CD8-positive, alpha-beta memory T cell (primary cell): ENCODE results near the gene OR6C75. TPM values are rescaled to one million over a fixed set of nuclear protein-coding genes. Genes with fewer than 3 reads are reported as not detected.
"Not testable (repeated sequence)": the region's sequence is repeated elsewhere in the genome, so short reads cannot be mapped to it uniquely, and the experiment has no call there.

Experiments used
- CTCF ChIA-PET: fragments of 350-600 bp; sonication (Branson Sonifier 250); formaldehyde crosslinking; loops from one replicate; lab custom pipeline; 2021; ENCODE audit warnings: antibody characterized with exemption; lab: Charles Lee
- POLR2A ChIA-PET: fragments of 350-600 bp; sonication (Branson Sonifier 250); formaldehyde crosslinking; loops from one replicate; lab custom pipeline; 2021; ENCODE audit warnings: antibody characterized with exemption; lab: Charles Lee
- DNase-seq, 5 donors: peaks; one replicate each; pipeline versions ENCODE4 v3.0.0 to v3.0.0-alpha.2; 2020 to 2022; ENCODE audit warnings: mixed read lengths in 1 of 5
- H3K27ac ChIP-seq: one replicate; pipeline ENCODE4 v1.7.0; 2013; ENCODE audit warnings: low read depth, mild to moderate bottlenecking, low read length, moderate library complexity
- H3K27me3 ChIP-seq: 2 replicates; pipeline ENCODE4 v1.7.0; 2013; ENCODE audit warnings: low read length, mild to moderate bottlenecking; ENCODE audit not compliant: insufficient read depth, poor library complexity, severe bottlenecking
- H3K36me3 ChIP-seq: 2 replicates; pipeline ENCODE4 v1.7.0; 2013; ENCODE audit warnings: mild to moderate bottlenecking, low read length, moderate library complexity; ENCODE audit not compliant: insufficient read depth
- H3K4me1 ChIP-seq: 2 replicates; pipeline ENCODE4 v1.7.0; 2013; ENCODE audit warnings: mild to moderate bottlenecking, low read length, moderate library complexity; ENCODE audit not compliant: insufficient read depth
- H3K4me3 ChIP-seq: 2 replicates; pipeline ENCODE4 v1.7.0; 2013; ENCODE audit warnings: mild to moderate bottlenecking, low read length
- H3K9me3 ChIP-seq: 2 replicates; pipeline ENCODE4 v1.7.0; 2013; ENCODE audit warnings: mild to moderate bottlenecking, low read length
- H3K27ac Mint-ChIP-seq, 8 donors: one replicate each; pipeline ENCODE4 v1.8.0; 2020 to 2021; ENCODE audit warnings: mixed read lengths in 8 of 8, mild to moderate bottlenecking in 6 of 8, inconsistent platforms in 3 of 8, moderate library complexity in 3 of 8
- H3K27me3 Mint-ChIP-seq, 2 donors: one replicate each; pipeline ENCODE4 v1.8.0; 2020 to 2021; ENCODE audit warnings: mixed read lengths in 2 of 2, mild to moderate bottlenecking in 1 of 2, moderate library complexity in 1 of 2
- H3K36me3 Mint-ChIP-seq, 3 donors: one replicate each; pipeline ENCODE4 v1.8.0; 2020 to 2021; ENCODE audit warnings: mixed read lengths in 3 of 3, inconsistent platforms in 1 of 3, mild to moderate bottlenecking in 1 of 3
- H3K4me1 Mint-ChIP-seq, 3 donors: one replicate each; pipeline ENCODE4 v1.8.0; 2020 to 2021; ENCODE audit warnings: mixed read lengths in 3 of 3, inconsistent platforms in 1 of 3, mild to moderate bottlenecking in 1 of 3
- H3K4me3 Mint-ChIP-seq, 7 donors: one replicate each; pipeline ENCODE4 v1.8.0; 2020 to 2021; ENCODE audit warnings: mixed read lengths in 7 of 7, mild to moderate bottlenecking in 6 of 7, moderate library complexity in 4 of 7, inconsistent platforms in 2 of 7
- H3K9me3 Mint-ChIP-seq, 5 donors: one replicate each; pipeline ENCODE4 v1.8.0; 2020 to 2022; ENCODE audit warnings: mixed read lengths in 5 of 5, mild to moderate bottlenecking in 3 of 5, moderate library complexity in 2 of 5, inconsistent platforms in 1 of 5
- polyA plus RNA-seq: library from polyadenylated mRNA; unstranded; fragments of 300-500 nt; fragmentation: Illumina TruSeq; gene quantifications from one replicate; pipeline ENCODE4 v1.2.3, GENCODE V29; 2021
- total RNA-seq, 2 experiments: library from RNA; stranded (reverse); gene quantifications; one replicate each; pipeline ENCODE4 v1.2.3, GENCODE V29; 2021

OR6C75 gene
- total and polyA plus RNA-seq, 3 experiments from 2014 or later: not detected

- H3K4me1 ChIP-seq: no peaks in the 10 kb centered on the region
- H3K4me3 ChIP-seq: no peak overlapping the region
- Mint-ChIP-seq H3K4me1 (no peaks in the 10 kb centered on the region), H3K9me3 (peaks cover 0 to 2% (median 0%) of the 10 kb centered on the region in 5 donors), H3K27ac (no peak overlapping the region), H3K27me3 (peaks cover 2 to 22% of the 10 kb centered on the region in 2 donors), H3K4me3 (no peak overlapping the region), H3K36me3 (no peaks in the 10 kb centered on the region)
- H3K27ac ChIP-seq: no peak overlapping the region
- H3K27me3 ChIP-seq: no peaks in the 10 kb centered on the region
- H3K36me3 ChIP-seq: no peaks in the 10 kb centered on the region
- no peak for DNase-seq
- no peaks in the 10 kb centered on the region for H3K9me3 ChIP-seq
- ChIA-PET CTCF (no interaction called here), POLR2A (no interaction called here)
Measured at GRCh38 chr12:55372521-55372920, 9.7 kb downstream of the OR6C75 start.

GRCh38 chr12:55385891-55386290, 23.1 kb downstream of the OR6C75 start:
- H3K4me1 Mint-ChIP-seq: no peaks in the 10 kb centered on the region
- Histone ChIP-seq H3K4me1 (no peaks in the 10 kb centered on the region), H3K36me3 (no peaks in the 10 kb centered on the region), H3K4me3 (no peak overlapping the region), H3K27ac (no peak overlapping the region), H3K9me3 (no peaks in the 10 kb centered on the region), H3K27me3 (no peaks in the 10 kb centered on the region)
- H3K4me3 Mint-ChIP-seq: no peak overlapping the region
- H3K27me3 Mint-ChIP-seq: peaks cover 6 to 27% of the 10 kb centered on the region in 2 donors
- no peaks in the 10 kb centered on the region for H3K9me3 Mint-ChIP-seq
- DNase-seq: no peak
- H3K27ac Mint-ChIP-seq: peak overlapping the region in 1 of 8 donors; percentile 15
- ChIA-PET POLR2A (no interaction called here), CTCF (no interaction called here)
- no peaks in the 10 kb centered on the region for H3K36me3 Mint-ChIP-seq

- Mint-ChIP-seq H3K9me3 (no peaks in the 10 kb centered on the region), H3K27ac (no peak overlapping the region), H3K4me1 (no peaks in the 10 kb centered on the region), H3K36me3 (no peaks in the 10 kb centered on the region), H3K4me3 (no peak overlapping the region), H3K27me3 (peaks cover 12 to 35% of the 10 kb centered on the region in 2 donors)
- ChIA-PET POLR2A (no interaction called here), CTCF (no interaction called here)
- Histone ChIP-seq H3K4me3 (no peak overlapping the region), H3K9me3 (no peaks in the 10 kb centered on the region), H3K27ac (no peak overlapping the region), H3K36me3 (no peaks in the 10 kb centered on the region), H3K4me1 (no peaks in the 10 kb centered on the region), H3K27me3 (no peaks in the 10 kb centered on the region)
- DNase-seq: no peak
Measured at GRCh38 chr12:55392032-55392795, 29.4 kb downstream of the OR6C75 start.

- Histone ChIP-seq H3K4me1 (no peaks in the 10 kb centered on the region), H3K36me3 (no peaks in the 10 kb centered on the region), H3K27me3 (no peaks in the 10 kb centered on the region), H3K27ac (no peak overlapping the region), H3K4me3 (no peak overlapping the region), H3K9me3 (no peaks in the 10 kb centered on the region)
- Mint-ChIP-seq H3K27me3 (peaks cover 15 to 37% of the 10 kb centered on the region in 2 donors), H3K27ac (no peak overlapping the region), H3K36me3 (no peaks in the 10 kb centered on the region), H3K9me3 (no peaks in the 10 kb centered on the region), H3K4me3 (no peak overlapping the region), H3K4me1 (no peaks in the 10 kb centered on the region)
- ChIA-PET POLR2A (no interaction called here), CTCF (no interaction called here)
- no peak for DNase-seq
Measured at GRCh38 chr12:55396326-55396725, 33.6 kb downstream of the OR6C75 start.

- Mint-ChIP-seq H3K9me3 (no peaks in the 10 kb centered on the region), H3K27ac (no peak within 1 kb of the TSS), H3K27me3 (peaks cover 12 to 34% of the 10 kb centered on the region in 2 donors), H3K36me3 (no peaks in the 10 kb centered on the region), H3K4me1 (no peaks in the 10 kb centered on the region), H3K4me3 (no peak within 1 kb of the TSS)
- POLR2A ChIA-PET: no interaction called here
- CTCF ChIA-PET: no interaction called here
- no peaks in the 10 kb centered on the region for H3K27me3 ChIP-seq
- no peak within 1 kb of the TSS for H3K27ac ChIP-seq
- no peaks in the 10 kb centered on the region for H3K9me3 ChIP-seq
- no peak for DNase-seq
- no peaks in the 10 kb centered on the region for H3K36me3 ChIP-seq
- H3K4me1 ChIP-seq: no peaks in the 10 kb centered on the region
- H3K4me3 ChIP-seq: no peak within 1 kb of the TSS
Measured at GRCh38 chr12:55400229-55400628, 37.5 kb downstream of the OR6C75 start, which contains the start of gene OR6C65. OR6C65 (plus strand) TSS chr12:55400529; CDS start chr12:55400529, 0 bp downstream.

DNA sequence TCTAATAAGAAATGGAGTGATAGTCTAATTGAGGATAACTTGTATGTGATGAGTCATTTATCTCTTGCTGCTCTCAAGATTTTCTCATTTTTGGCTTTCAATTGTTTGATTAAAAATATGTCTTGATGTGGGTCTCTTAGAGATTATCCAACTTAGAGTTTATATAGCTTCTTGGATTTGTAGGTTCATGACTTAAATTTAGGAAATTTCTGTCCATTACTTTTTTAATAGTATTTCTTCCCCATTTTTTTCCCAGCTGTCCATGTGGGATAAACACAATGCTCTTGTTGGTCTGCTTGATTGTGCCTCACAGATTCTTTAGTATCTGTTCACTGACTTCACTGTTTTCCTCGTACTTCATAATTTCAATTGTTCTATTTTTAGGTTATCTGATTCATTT, 45.1 kb downstream of the OR6C75 start:
- H3K36me3 Mint-ChIP-seq: no peaks in the 10 kb centered on the region
- peaks cover 0 to 32% of the 10 kb centered on the region in 2 donors for H3K27me3 Mint-ChIP-seq
- DNase-seq: no peak
- no peaks in the 10 kb centered on the region for H3K36me3 ChIP-seq
- no peak overlapping the region for H3K4me3 ChIP-seq
- H3K4me1 ChIP-seq: no peaks in the 10 kb centered on the region
- H3K27ac Mint-ChIP-seq: no peak overlapping the region
- no peaks in the 10 kb centered on the region for H3K27me3 ChIP-seq
- no peaks in the 10 kb centered on the region for H3K9me3 ChIP-seq
- H3K4me1 Mint-ChIP-seq: no peaks in the 10 kb centered on the region
- H3K27ac ChIP-seq: no peak overlapping the region
- CTCF ChIA-PET: no interaction called here
- H3K4me3 Mint-ChIP-seq: no peak overlapping the region
- peaks cover 0 to 6% (median 4%) of the 10 kb centered on the region in 5 donors for H3K9me3 Mint-ChIP-seq
- POLR2A ChIA-PET: no interaction called here

GRCh38 chr12:55409133-55409532, 46.4 kb downstream of the OR6C75 start:
- DNase-seq, H3K27me3 ChIP-seq, H3K4me3 Mint-ChIP-seq, H3K4me3 ChIP-seq, POLR2A ChIA-PET, H3K4me1 ChIP-seq, H3K4me1 Mint-ChIP-seq, H3K9me3 Mint-ChIP-seq, H3K27ac ChIP-seq, H3K36me3 ChIP-seq, CTCF ChIA-PET, H3K27ac Mint-ChIP-seq, H3K9me3 ChIP-seq, H3K36me3 Mint-ChIP-seq: not testable (repeated sequence)
- peaks cover 2 to 30% of the 10 kb centered on the region in 2 donors for H3K27me3 Mint-ChIP-seq

GRCh38 chr12:55412138-55412537, 49.4 kb downstream of the OR6C75 start:
- H3K36me3 Mint-ChIP-seq, H3K27me3 ChIP-seq, H3K9me3 ChIP-seq, H3K9me3 Mint-ChIP-seq, H3K4me3 ChIP-seq, H3K4me3 Mint-ChIP-seq, H3K4me1 Mint-ChIP-seq, H3K36me3 ChIP-seq, POLR2A ChIA-PET, H3K27ac Mint-ChIP-seq, CTCF ChIA-PET, H3K4me1 ChIP-seq, H3K27ac ChIP-seq, DNase-seq: not testable (repeated sequence)
- peaks cover 13 to 48% of the 10 kb centered on the region in 2 donors for H3K27me3 Mint-ChIP-seq
